ENCODE data around the gene TBC1D9B.

DNA sequence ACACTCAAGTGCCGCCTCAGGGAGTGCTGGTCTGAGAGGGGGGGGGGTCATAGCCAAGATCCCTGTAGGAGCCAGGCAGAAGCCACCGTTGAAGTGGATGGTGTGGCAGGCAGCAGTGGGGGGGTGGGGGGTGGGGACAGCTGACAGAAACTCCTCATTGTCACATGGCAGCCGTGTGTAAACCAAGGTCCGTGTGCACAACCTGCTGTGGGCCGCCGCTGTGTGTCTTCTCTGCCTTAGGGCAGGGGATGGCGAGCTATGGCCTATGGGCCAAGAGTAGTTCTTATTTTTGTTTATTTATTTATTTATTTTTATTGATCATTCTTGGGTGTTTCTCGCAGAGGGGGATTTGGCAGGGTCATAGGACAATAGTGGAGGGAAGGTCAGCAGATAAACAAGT is 73.6 kb downstream of the TBC1D9B start:
- TF ChIP-seq, protein P1, sequence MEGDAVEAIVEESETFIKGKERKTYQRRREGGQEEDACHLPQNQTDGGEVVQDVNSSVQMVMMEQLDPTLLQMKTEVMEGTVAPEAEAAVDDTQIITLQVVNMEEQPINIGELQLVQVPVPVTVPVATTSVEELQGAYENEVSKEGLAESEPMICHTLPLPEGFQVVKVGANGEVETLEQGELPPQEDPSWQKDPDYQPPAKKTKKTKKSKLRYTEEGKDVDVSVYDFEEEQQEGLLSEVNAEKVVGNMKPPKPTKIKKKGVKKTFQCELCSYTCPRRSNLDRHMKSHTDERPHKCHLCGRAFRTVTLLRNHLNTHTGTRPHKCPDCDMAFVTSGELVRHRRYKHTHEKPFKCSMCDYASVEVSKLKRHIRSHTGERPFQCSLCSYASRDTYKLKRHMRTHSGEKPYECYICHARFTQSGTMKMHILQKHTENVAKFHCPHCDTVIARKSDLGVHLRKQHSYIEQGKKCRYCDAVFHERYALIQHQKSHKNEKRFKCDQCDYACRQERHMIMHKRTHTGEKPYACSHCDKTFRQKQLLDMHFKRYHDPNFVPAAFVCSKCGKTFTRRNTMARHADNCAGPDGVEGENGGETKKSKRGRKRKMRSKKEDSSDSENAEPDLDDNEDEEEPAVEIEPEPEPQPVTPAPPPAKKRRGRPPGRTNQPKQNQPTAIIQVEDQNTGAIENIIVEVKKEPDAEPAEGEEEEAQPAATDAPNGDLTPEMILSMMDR (IDR thresholded peaks at IDR 0.05; ENCODE audit: low read depth, low read length), result no peak
- no peak for TF ChIP-seq EZH2phosphoT487 (IDR thresholded peaks at IDR 0.05; ENCODE audit: low read depth)
